Measurements from ENCODE around the gene CLEC18C. TPM values are rescaled to one million over a fixed set of nuclear protein-coding genes. Genes with fewer than 3 reads are reported as not detected.

CLEC18C gene
- total RNA-seq, 1 experiment from 2014 or later = 11.6 TPM

DNA sequence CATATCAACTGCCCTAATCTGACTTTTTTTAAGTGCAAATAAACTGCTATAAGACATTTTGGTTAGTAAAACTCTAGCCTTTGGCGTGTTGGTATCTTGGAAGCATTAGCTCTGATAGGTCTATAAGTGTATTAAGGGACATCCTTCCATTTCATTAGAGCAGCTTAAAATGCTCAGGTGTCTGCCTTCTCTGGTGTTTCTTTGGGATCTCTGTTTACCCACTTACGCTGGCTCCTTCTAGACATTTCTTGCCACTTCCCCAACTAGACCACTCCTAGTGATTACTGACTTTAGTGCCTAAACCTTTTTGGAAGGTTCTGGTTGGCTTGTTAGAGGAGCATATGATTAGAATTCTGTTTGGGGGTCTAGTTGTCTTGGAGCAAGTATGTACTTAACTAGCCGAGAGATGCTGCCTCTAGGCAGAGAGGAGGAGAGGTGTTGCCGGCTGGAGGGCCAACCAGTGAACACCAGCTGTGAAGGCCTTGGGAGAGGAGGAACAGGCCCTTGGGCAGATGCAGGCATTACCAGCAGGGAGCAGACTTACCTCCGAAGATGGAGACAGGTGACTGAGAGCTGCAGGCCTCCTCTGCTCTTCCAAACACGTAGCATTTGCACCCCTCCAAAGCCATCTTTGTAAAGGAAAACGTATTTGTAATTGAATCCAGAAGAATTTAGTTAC lies 15.2 kb upstream of the CLEC18C start:
- no peak for DNase-seq (ENCODE audit: low spot score)
- no peaks in the 10 kb centered on the region for H3K9me3 ChIP-seq (ENCODE audit: low read depth, low read length, poor library complexity, severe bottlenecking)

DNA sequence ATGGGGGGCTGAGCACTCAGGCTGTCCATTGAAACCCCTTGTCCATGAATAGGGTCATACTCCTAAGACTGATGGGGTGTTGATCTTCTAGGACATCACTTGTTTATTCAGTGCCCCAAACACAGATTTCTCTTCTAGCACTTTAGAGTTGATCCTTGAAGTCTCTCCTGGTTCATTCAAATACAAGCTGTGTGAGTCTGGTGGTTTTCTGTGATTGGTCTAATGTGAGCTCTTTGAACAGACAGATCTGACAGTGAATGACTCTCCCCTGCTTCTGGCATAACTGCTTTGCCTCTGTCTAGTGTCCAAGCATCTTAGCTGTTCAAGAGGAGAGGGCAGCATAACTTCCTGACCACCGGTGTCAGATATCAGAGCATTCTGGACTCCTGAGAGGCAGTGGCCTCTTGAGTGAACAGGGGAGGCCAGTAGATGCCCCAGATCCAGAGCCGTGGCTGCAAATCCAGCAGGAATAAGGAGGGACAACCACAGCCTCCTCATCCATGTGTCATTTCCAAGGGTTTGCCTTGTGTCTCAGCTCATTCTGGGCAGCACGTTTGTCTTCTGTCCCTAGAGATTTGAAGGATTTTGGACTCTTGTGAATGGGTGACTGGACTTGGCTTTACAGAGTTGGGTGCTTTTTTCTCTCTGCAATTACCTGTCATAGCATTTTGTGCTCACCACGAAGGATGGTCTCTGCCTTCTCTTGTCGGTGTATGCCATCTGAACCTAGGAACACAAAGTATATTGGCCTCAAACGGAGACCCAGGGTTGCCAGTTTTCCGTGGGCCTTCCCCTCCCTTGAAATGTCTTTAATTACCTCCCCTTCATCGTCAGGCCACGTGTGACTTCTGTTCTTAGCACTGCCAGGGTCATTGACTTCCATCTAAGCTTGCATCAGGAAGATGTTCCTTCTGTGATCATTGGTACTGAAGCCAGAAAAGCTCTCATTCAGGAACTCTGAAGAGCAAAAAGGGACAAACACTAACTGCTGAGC lies 13.9 kb upstream of the CLEC18C start:
- DNase-seq (ENCODE audit: low spot score) = no peak
- intact Hi-C loops (cut with micrococcal nuclease; ENCODE audit: unreplicated experiment) = no loop called here
- Histone ChIP-seq H3K36me3 (ENCODE audit: insufficient read depth, low read length, poor library complexity, severe bottlenecking) (peaks cover 51% of the 10 kb centered on the region), H3K27ac (ENCODE audit: low read depth, low read length, poor library complexity, severe bottlenecking) (no peak overlapping the region), H3K4me3 (ENCODE audit: low read depth, low read length, poor library complexity, severe bottlenecking) (no peak overlapping the region), H3K9me3 (ENCODE audit: low read depth, low read length, poor library complexity, severe bottlenecking) (no peaks in the 10 kb centered on the region), H3K27me3 (replicated peaks; ENCODE audit: insufficient read depth, low read depth, low read length, poor library complexity) (no peaks in the 10 kb centered on the region), H3K4me1 (ENCODE audit: insufficient read depth, low read length, poor library complexity, severe bottlenecking) (no peaks in the 10 kb centered on the region)
- no peak for TF ChIP-seq EZH2 (IDR thresholded peaks at IDR 0.05; ENCODE audit: borderline replicate concordance, low read depth, low read length, poor library complexity, severe bottlenecking)
- TF ChIP-seq, protein P1, sequence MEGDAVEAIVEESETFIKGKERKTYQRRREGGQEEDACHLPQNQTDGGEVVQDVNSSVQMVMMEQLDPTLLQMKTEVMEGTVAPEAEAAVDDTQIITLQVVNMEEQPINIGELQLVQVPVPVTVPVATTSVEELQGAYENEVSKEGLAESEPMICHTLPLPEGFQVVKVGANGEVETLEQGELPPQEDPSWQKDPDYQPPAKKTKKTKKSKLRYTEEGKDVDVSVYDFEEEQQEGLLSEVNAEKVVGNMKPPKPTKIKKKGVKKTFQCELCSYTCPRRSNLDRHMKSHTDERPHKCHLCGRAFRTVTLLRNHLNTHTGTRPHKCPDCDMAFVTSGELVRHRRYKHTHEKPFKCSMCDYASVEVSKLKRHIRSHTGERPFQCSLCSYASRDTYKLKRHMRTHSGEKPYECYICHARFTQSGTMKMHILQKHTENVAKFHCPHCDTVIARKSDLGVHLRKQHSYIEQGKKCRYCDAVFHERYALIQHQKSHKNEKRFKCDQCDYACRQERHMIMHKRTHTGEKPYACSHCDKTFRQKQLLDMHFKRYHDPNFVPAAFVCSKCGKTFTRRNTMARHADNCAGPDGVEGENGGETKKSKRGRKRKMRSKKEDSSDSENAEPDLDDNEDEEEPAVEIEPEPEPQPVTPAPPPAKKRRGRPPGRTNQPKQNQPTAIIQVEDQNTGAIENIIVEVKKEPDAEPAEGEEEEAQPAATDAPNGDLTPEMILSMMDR (conservative IDR thresholded peaks at IDR 0.05; ENCODE audit: low read depth, low read length) = no peak
- ChIA-PET CTCF (interaction anchor here (0.5 kb wide), 1 partner anchor 95 kb away, joined by 4 read pairs; no protein-coding TSS in a partner anchor), POLR2A (ENCODE audit: low non-redundant PET) (no interaction called here)
- BruUV-seq (replicated peaks) = no TSS peak

More for the DNA sequence above, 15.2 kb upstream of the CLEC18C start:
- no peak for TF ChIP-seq EZH2 (IDR thresholded peaks at IDR 0.05; ENCODE audit: borderline replicate concordance, low read depth, low read length, poor library complexity, severe bottlenecking)
- TF ChIP-seq, protein P1 (conservative IDR thresholded peaks at IDR 0.05; ENCODE audit: low read depth, low read length) = no peak
- Histone ChIP-seq H3K4me1 (ENCODE audit: insufficient read depth, low read length, poor library complexity, severe bottlenecking) (no peaks in the 10 kb centered on the region), H3K36me3 (ENCODE audit: insufficient read depth, low read length, poor library complexity, severe bottlenecking) (peaks cover 62% of the 10 kb centered on the region), H3K27ac (ENCODE audit: low read depth, low read length, poor library complexity, severe bottlenecking) (no peak overlapping the region), H3K4me3 (ENCODE audit: low read depth, low read length, poor library complexity, severe bottlenecking) (no peak overlapping the region), H3K27me3 (replicated peaks; ENCODE audit: insufficient read depth, low read depth, low read length, poor library complexity) (no peaks in the 10 kb centered on the region)
- ChIA-PET POLR2A (ENCODE audit: low non-redundant PET) (no interaction called here), CTCF (no interaction called here)
- no TSS peak for BruUV-seq (replicated peaks)
- intact Hi-C loops (cut with micrococcal nuclease; ENCODE audit: unreplicated experiment) = no loop called here

DNA sequence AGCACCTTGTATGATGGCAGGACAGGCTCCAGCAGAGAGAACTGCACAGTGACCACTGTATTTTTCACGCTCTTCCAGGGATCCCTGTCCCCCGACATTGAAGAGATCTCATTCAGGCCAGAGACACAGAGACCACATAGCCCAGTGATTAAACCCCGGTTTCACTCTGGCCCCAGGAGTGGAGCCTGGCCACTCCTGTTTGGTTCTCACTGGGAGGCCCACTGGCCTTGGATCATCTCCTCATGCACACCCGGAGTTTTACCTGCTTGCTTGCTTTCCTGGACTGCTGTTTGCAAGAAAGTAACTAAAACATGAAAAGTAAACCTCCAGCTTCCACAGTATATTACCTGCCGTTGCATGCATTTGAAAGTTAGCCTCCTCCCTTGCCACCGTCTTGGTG lies 13.2 kb upstream of the CLEC18C start:
- intact Hi-C loops (cut with micrococcal nuclease; ENCODE audit: unreplicated experiment) = no loop called here
- no peak overlapping the region for H3K4me3 ChIP-seq (ENCODE audit: low read depth, low read length, poor library complexity, severe bottlenecking)
- H3K9me3 ChIP-seq (ENCODE audit: low read depth, low read length, poor library complexity, severe bottlenecking) = no peaks in the 10 kb centered on the region
- H3K36me3 ChIP-seq (ENCODE audit: insufficient read depth, low read length, poor library complexity, severe bottlenecking) = peaks cover 51% of the 10 kb centered on the region
- ChIA-PET CTCF (no interaction called here), POLR2A (ENCODE audit: low non-redundant PET) (interaction anchor here (0.5 kb wide), 1 partner anchor 363 kb away, joined by 8 read pairs; the partner anchor contains the start of gene COG4)
- H3K27ac ChIP-seq (ENCODE audit: low read depth, low read length, poor library complexity, severe bottlenecking) = no peak overlapping the region
- TF ChIP-seq, protein P1 (conservative IDR thresholded peaks at IDR 0.05; ENCODE audit: low read depth, low read length) = no peak
- TF ChIP-seq EZH2 (IDR thresholded peaks at IDR 0.05; ENCODE audit: borderline replicate concordance, low read depth, low read length, poor library complexity, severe bottlenecking) = no peak
- no TSS peak for BruUV-seq (replicated peaks)
- no peaks in the 10 kb centered on the region for H3K4me1 ChIP-seq (ENCODE audit: insufficient read depth, low read length, poor library complexity, severe bottlenecking)
- H3K27me3 ChIP-seq (replicated peaks; ENCODE audit: insufficient read depth, low read depth, low read length, poor library complexity) = no peaks in the 10 kb centered on the region
- DNase-seq (ENCODE audit: low spot score) = no peak
